IPS DF 19.7 (cell line): ENCODE results near the gene CORO7.

ENCODE experiments used
- DNase-seq: peaks from one replicate; pipeline ENCODE4 v3.0.0-alpha.2; 2013; ENCODE audit warnings: low read depth, low spot score

Gene CORO7

DNA sequence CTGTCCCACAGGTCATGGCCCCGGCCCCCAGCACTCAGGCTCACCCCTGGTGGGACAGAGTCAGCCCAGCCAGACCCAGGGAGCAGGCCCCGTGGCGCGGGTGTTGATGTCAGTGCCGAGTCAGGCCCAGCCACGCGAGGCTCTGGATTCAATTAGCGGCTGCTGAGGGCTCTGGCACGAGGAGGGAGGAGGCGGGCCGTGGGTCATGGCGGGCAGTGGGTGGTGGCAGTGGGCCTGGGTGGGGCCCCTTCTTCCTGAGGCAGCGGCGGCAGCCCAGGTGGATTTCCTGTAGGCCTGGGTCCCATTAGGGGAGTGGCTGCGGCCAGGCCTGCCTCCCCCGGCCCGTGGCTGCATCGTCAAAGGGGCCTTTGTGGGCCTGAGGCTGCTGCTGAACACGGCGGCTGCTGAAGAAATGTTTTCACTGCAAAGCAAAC, 31.9 kb downstream of the CORO7 start:
- DNase-seq: no peak

DNA sequence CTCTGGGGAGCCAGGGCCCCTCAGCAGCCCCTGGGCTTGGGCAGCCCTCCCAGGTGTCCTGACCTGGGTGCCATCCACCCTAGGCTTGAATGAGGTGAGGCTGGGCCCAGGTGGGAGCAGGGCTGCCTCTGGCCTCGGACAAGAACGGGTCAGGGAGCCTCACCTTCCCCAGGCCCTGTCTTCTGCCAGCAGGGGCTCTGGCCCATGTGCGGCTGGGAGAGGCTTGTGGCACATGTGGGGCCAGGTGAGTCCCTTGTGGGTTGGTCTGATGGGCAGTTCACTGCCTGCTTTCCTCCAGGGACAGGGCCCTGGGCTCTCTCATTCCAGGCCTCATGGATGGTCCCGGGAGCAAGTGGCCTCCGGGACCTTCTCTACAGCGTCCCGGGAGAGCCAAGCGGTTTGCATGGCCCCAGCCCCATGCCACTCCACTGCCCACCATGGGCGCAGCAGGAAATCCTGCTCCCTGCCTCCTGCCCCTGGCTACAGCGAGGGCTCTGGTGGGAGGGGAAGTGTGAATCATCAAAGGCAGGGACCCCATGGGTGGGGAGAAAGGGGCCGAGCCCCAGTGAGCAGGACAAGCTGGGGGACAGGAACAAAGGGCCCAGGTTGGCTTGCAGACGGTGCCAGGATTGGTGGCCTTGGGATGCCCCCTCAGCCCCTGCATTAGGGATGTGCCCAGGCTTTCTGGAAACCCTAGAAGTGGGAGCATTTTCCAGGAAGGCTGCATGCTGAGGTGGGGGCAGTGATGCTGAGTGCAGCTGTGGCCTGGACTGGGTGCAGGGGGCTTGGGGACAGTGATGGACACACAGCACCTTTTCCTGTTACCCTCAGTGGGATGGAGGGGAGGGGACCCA, 32.6 kb downstream of the CORO7 start:
- DNase-seq: no peak

DNA sequence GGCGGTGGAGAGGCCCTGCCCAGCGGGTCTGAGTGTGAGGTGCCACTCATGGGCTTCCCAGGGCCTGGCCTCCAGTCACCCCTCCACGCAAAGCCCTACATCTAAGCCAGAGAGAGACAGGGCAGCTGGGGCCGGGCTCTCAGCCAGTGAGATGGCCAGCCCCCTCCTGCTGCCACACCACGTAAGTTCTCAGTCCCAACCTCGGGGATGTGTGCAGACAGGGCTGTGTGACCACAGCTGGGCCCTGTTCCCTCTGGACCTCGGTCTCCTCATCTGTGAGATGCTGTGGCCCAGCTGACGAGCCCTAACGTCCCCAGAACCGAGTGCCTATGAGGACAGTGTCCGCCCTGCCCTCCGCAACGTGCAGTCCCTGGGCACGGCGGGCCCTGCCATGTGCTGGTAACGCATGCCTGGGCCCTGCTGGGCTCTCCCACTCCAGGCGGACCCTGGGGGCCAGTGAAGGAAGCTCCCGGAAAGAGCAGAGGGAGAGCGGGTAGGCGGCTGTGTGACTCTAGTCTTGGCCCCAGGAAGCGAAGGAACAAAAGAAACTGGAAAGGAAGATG, 33.5 kb downstream of the CORO7 start:
- no peak for DNase-seq

DNA sequence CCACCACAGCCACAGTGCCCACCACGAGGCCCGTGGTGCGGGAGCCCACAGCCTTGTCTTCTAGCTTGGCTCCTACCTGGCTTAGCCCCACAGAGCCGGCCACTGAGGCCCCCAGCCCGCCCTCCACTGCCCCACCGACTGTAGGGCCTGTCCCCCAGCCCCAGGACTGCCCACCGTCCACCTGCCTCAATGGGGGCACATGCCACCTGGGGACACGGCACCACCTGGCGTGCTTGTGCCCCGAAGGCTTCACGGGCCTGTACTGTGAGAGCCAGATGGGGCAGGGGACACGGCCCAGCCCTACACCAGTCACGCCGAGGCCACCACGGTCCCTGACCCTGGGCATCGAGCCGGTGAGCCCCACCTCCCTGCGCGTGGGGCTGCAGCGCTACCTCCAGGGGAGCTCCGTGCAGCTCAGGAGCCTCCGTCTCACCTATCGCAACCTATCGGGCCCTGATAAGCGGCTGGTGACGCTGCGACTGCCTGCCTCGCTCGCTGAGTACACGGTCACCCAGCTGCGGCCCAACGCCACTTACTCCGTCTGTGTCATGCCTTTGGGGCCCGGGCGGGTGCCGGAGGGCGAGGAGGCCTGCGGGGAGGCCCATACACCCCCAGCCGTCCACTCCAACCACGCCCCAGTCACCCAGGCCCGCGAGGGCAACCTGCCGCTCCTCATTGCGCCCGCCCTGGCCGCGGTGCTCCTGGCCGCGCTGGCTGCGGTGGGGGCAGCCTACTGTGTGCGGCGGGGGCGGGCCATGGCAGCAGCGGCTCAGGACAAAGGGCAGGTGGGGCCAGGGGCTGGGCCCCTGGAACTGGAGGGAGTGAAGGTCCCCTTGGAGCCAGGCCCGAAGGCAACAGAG, 34.2 kb downstream of the CORO7 start:
- DNase-seq: no peak

DNA sequence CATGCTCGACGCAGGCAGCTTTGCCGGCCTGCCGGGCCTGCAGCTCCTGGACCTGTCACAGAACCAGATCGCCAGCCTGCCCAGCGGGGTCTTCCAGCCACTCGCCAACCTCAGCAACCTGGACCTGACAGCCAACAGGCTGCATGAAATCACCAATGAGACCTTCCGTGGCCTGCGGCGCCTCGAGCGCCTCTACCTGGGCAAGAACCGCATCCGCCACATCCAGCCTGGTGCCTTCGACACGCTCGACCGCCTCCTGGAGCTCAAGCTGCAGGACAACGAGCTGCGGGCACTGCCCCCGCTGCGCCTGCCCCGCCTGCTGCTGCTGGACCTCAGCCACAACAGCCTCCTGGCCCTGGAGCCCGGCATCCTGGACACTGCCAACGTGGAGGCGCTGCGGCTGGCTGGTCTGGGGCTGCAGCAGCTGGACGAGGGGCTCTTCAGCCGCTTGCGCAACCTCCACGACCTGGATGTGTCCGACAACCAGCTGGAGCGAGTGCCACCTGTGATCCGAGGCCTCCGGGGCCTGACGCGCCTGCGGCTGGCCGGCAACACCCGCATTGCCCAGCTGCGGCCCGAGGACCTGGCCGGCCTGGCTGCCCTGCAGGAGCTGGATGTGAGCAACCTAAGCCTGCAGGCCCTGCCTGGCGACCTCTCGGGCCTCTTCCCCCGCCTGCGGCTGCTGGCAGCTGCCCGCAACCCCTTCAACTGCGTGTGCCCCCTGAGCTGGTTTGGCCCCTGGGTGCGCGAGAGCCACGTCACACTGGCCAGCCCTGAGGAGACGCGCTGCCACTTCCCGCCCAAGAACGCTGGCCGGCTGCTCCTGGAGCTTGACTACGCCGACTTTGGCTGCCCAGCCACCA, 35.1 kb downstream of the CORO7 start:
- DNase-seq: no peak

DNA sequence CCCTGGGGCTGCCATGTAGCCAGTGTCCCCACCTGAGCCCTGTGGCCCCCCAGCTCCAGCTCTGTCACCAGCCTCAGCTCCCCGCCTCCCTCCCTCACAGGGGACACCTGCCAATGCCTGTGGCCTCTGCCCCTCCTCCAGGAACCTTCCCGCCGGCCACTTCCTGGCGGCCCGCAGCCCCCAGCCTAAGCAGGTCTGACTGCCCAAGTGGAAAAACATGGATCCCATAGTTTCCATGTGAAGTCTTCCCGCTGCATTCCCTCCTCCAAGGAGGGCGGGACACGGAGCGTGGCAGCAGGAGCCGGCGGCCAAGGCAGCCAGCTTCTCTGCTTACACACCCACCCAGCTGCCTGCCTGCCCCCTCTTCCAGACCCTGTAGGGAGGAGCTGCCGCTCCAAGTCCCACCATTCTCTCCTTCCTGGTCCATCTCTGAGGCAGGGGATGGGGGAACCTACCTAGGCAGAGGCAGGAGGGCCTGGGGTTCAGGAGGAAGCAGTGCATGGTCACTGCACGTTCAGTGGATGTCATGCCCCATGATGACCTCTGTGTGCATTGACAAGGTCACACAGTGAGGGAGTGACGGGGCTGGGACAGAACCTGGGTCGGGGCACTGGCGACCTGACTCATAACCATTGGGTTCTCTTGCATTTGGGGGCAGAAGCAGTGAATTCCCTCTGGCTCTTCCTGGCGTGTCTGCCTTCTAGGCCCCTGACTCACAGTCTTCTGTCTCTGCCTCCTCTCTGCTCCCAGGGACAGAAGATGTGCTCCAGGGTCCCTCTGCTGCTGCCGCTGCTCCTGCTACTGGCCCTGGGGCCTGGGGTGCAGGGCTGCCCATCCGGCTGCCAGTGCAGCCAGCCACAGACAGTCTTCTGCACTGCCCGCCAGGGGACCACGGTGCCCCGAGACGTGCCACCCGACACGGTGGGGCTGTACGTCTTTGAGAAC, 36.0 kb downstream of the CORO7 start:
- no peak for DNase-seq

DNA sequence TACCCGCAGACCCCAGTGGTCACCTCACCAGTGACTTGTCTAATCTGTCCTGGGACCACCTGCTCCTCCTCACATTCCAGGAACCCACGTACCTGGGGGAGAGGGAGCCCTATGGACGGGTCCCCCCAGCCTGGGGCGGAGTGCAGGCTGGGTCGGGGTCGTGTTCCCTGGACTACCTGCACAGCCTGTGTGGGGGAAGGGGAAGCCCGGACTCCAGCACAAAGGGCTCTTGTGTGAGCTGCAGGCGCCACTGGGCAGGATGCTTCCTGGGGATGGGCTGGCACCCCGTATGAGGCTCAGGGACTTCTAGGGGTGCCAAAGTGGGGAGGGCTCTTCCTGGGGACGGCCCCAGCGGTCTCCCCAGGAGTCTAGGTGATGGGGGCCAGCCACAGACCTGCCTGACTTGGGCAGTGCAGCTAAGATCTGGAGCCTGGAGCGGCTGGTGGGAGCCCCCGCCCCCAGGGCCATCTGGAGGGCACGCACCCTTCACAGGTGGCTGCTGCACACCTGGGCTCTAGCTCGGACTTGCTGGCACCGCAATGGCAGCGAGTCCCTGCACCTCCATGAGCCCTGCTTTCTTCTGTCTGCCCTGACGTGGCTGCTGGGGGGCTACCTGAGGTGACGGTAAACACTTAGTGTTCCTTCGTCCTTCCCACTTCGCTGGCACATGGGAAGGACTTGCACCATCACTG, 37.3 kb downstream of the CORO7 start:
- no peak for DNase-seq

DNA sequence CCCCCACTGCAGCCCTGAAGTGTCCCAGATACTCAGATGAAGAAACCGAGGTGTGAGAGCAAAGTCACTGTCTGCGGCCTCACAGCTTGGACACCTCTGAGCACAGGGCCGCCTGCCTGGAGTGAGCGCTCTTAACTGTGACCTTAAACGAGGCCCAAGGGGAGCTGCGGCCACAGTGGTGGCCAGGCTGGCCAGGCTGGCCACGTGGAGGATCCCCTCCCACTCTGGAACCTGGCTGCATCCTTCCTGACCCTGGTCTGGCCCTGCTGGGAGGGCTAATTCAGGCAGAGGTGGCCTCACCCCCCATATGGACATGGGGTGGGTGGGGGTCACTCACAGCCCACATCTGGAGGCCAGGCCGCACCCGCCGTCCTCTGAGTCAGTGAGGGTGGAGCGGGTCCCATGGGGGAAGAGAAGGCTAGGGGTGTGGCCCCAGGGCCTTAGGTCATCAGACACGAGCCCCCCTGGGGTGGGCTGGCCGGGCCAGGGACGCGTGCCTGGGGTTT, 38.2 kb downstream of the CORO7 start:
- no peak for DNase-seq

DNA sequence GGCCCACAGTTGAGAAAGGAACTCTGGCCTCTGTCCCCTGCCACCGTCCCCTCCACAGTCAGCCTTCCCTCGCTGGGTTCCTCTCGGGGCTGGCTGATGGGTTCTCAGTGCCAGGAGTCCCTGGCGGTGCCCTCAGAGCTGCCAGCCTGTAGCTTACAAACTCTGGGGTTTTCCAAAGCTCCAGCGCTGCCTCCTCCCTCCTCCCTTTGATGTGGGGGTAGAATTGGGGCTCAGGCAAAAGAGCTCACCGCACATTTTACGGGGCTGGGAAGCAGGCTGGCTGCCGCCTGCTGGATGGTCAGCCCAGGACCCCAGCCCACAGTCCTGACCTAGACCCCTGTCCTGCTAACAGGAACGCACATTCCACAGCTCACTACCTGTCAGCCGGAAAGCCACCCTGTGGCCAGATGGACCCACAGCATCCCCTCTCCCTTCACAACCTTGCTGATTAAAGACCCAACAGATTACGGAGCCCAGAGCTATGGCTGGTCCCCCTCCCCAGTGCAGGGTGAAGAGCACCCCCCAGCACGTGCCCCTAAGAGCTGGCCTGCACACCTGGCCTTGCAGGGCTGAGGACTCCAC, 38.7 kb downstream of the CORO7 start:
- DNase-seq: no peak

DNA sequence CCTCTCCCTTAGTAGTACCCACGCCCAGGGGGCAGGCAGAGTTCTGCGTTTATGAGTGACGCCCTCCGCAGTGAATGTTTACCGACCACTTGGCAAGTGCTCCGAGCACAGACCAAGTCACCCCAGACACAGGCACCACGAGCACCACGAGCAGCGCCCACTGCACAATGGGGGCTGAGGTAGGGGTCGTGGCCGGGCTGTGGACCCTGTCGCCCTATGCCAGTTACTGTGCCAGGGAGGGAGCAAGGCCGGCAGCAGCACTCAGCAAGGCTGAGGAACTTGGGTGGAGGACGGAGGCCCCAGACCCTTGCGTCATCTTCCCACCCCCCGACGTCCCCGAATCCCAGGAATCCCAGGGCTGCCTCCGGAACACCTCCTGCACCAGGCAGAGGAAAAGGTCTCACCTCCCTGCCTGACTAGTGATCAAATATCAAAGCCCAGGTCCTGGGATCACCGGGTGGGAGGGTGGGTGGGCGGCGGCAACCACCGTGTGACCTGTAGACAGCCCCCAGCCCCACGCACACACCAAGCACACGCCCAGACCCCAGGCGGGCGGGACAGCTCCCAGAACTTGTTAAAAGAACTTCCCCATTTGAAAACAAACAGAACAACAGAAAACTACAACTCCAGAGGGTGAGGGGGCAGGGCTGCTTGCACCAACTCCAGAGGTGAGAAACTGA, 39.4 kb downstream of the CORO7 start:
- no peak for DNase-seq

DNA sequence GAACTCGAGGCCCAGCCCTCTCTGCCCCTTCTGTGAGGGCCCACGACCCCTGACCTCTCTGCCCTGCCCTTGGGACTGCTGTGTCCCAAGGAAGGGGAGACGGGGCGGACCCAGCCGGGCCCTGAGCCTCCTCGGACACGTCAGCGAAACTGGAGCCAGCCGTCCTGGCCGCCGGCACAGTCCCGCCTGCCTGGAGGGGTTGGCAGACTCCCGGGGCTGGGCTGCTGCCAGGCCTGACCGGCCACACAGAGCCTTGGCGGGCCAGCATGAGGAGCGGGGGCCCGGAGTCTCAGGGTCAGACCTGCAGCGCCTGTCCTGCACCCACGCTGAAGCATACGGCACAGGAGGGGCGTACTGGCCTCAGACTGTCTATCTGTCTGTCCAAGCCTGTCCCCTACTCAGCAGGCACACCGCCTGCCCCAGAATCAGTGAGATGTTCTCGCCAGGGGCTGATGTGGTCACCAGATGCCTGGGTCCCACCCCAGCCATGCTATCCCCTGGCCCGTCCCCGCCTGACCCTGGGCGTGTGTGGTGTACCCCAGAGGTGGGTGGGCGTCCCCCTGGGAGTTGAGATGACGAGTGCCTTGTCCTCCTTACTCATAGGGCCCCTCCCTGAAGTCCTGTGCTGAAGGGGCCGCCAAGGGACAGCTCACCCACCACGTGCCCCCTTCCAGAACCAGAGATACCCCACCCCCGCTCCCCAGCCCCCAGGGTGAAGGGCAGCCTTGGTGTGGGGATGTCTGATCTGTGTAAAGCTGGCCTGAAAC, 40.1 kb downstream of the CORO7 start:
- DNase-seq: no peak

DNA sequence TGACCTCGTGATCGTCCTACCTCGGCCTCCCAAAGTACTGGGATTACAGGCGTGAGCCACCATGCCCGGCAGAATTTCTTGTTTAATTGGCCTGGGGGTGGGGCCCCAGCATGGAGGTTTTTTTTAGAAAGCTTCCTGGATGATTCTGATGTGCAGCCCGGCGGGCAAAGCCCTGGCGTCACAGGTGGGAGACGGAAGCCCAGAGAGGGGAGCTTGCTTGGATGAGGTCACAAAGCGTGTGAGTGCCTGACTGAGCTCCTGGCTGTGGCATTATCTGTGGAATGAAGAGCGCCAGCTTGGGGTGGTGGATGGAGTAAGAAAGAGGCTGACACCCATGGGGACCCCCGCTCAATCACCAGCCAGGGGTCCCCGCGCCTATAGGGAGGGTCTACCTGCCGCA, 40.7 kb downstream of the CORO7 start:
- no peak for DNase-seq

DNA sequence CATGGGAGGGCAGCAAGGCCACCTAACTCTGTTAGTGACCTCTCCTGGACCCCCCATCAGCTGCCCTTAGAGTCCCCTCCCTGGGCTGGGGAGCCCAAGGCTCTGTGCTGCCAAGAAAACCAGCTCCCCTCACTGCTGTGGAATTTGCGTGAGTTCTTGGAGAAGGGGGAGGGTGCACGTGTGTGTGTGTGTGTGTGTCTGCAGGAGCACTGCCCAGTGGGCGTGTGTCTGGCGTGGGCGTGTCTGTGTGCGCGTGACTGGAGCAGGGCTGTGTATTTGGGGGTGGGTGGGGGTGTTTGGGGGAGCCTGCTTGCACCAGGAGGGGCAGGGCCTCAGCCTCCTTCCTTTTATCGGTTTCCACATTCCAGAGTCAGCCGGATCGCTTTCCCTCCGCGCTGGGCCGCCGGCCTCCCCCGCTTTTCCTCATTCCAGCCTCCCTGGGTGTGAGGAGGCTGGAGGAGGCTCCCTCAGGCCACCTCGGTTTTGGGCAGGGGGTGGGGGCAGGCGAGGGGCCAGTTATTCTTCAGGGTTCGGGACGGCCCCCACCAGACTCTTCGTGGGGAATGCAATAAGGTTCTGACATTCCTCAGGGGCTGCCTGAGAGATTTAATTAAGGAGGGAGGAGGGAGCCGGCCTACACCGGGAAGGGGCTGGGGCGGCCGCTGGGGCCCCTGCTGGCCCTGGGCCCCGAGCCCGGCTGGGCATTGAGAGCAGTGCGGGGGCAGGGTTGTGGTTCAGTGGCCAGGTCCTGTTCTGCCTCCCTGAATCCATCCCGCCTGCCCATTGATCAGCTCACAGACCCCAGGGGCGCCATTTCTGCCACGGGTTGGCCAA, 42.3 kb downstream of the CORO7 start:
- DNase-seq: no peak

DNA sequence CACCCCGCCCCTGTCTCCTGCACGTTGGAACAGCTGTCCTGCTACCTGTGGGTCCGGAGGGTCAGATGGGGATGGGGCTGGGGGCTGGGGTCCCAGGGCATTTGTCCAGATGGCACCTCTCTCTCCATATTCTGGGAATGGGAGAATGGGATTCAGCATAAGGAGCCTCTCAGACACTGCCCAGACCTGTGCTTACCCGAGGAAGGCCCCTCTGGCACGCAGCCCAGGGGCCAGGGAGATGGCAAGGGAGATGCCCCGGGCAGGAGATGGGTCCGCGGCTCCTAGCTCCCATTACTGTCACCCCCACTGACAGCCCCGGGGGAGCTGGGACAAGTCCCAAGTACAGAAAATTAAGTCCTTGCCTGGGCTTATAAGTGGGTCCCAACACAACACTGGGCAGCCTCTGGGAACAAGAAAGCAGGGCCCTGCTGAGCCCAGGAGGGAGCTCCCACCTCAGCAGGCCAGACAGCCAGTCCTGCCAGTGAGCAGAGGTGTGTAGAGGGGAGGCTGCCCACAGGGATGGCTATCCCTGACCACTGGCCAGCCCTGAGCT, 43.0 kb downstream of the CORO7 start:
- no peak for DNase-seq

DNA sequence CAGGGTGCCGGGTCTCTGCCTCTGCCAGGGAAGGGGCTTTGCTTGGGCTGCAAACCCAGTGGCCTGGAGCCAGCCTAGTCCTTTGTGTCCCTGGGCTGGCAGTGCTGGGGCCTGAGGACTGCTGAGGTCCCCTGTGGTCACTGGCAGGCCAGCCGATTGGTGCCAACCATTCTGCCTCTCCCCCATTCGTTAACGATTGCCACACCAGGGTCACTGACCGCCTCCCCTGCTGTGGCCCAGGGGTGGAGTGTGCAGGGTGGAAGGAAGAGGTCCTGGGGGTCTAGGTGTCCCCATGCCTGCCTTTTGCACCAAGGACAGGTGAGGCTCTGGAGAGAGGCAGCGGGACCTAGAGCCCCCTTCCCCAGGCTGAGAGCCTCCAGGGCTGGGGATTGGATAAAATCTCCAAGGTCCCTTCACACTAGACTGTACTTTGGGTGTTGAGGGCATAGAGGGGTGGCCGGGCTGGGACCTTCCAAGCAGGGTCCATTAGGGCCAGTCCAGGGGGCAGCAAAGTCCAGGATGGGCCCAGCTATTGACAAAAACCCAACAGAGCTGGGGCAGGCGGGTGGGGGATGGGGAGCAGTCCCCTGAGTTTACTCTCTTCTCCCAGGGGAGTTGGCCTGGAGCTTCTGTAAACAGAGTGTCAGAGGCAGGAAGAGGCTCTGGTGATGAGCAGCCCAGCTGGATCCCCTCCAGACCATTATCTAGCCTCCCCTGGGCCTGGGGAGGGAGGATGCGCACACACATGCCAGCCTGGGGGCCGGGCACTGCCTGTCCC, 43.6 kb downstream of the CORO7 start:
- DNase-seq: no peak
